C4-2B (cell line): Measurements from ENCODE around the gene GPR146.

Experiments used
- CTCF ChIP-seq: fragments of 450-650 bp; conservative IDR thresholded peaks from 2 replicates; pipeline ENCODE4 v1.5.1; 2017; ENCODE audit warnings: mild to moderate bottlenecking
- ZFX ChIP-seq: fragments of 450-650 bp; IDR thresholded peaks from 2 replicates; pipeline ENCODE4 v1.6.1; 2017

GRCh38 chr7:1018334-1018695 is 26.0 kb upstream of the GPR146 start:
- TF ChIP-seq CTCF (no peak), ZFX (no peak)
